ENCODE results near the gene B3GAT3.
"Not testable (repeated sequence)": the region's sequence is repeated elsewhere in the genome, so short reads cannot be mapped to it uniquely, and the experiment has no call there.

Gene B3GAT3

DNA sequence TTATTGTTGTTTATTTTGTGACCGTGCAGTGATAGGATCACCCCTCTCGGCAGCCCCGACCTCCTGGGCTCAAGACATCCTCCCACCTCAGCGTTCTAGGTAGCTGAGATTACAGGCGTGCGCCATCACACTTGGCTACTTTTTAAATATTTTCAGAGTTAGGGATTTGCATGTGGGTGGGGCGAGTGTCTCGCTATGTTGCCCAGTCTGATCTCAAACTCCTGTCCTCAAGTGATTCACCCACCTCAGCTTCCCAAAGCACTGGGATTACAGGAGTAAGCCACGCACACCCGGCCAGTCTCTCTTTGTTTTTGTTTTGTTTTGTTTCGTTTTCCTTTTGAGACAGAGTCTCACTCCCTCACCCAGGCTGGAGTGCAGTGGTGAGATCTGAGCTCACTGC lies 32.5 kb upstream of the B3GAT3 start:
- Histone ChIP-seq H3K27me3 (ENCODE audit: insufficient read depth, low read length, poor library complexity) (no peaks in the 10 kb centered on the region), H3K36me3 (ENCODE audit: insufficient read depth, low read length) (peaks cover 10% of the 10 kb centered on the region), H3K4me1 (ENCODE audit: insufficient read depth, low read length) (peaks cover 27% of the 10 kb centered on the region), H3K4me2 (ENCODE audit: insufficient read depth, low read length) (peak overlapping the region; percentile 20), H3K9me3 (ENCODE audit: insufficient read depth, low read length, severe bottlenecking) (no peaks in the 10 kb centered on the region), H2AFZ (ENCODE audit: low read depth, low read length) (peak overlapping the region; percentile 67), H3K4me3 (ENCODE audit: low read depth in 1 of 2, low read length in 2 of 2) (no peak overlapping the region), H3K79me2 (ENCODE audit: insufficient read depth, low read length) (peaks cover 31% of the 10 kb centered on the region), H4K20me1 (ENCODE audit: insufficient read depth, low read length) (no peaks in the 10 kb centered on the region), H3K27ac (ENCODE audit: low read length) (no peak overlapping the region), H3K9ac (ENCODE audit: low read depth, low read length) (peak overlapping the region; percentile 84)
- DNase-seq (no peak), ATAC-seq (ENCODE audit: insufficient read depth, low read depth) (no peak)
- TF ChIP-seq EZH2 (IDR thresholded peaks at IDR 0.05; ENCODE audit: borderline replicate concordance, low read depth, low read length, severe bottlenecking) = no peak
- TF ChIP-seq, protein P1, sequence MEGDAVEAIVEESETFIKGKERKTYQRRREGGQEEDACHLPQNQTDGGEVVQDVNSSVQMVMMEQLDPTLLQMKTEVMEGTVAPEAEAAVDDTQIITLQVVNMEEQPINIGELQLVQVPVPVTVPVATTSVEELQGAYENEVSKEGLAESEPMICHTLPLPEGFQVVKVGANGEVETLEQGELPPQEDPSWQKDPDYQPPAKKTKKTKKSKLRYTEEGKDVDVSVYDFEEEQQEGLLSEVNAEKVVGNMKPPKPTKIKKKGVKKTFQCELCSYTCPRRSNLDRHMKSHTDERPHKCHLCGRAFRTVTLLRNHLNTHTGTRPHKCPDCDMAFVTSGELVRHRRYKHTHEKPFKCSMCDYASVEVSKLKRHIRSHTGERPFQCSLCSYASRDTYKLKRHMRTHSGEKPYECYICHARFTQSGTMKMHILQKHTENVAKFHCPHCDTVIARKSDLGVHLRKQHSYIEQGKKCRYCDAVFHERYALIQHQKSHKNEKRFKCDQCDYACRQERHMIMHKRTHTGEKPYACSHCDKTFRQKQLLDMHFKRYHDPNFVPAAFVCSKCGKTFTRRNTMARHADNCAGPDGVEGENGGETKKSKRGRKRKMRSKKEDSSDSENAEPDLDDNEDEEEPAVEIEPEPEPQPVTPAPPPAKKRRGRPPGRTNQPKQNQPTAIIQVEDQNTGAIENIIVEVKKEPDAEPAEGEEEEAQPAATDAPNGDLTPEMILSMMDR (IDR thresholded peaks at IDR 0.05; ENCODE audit: borderline replicate concordance, extremely low read depth, low read length, poor library complexity, severe bottlenecking) = no peak

DNA sequence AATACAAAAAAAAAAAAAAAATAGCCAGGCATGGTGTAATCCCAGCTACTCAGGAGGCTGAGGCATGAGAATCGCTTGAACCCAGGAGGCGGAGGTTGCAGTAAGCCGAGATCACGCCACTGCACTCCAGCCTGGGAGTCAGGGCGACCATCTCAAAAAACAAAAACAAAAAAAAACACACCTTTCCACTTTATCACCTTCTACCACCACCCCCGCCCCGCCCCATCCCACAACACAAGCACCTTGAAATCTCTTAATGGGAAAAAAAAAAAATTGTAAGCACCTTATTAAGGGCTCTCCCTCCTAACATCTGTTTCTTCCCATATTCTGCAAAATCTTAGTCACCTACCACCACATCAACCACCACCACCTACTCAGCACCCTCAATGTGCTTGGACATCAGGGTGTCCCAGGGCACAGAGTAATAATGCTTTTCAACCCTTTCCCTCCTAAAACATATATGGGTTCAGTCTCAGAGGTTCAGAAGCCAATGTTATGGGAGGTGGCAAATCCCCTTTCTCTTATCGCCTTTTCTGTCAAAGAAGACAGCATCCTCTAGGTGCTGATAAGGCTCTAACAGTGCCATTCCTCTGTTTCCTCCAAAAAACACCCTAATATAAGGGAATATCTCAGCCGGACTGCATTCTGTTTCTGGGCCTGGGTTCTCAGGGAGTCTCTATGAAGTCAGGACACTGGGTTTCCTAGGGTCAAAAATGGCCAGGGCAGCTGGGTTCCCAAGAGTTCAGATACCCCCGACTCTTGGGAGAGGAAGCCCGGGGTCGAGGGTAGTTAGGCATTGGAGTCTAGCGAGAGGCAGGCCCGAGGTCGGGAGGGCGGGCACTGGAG lies 30.6 kb upstream of the B3GAT3 start:
- no peaks in the 10 kb centered on the region for H4K20me1 ChIP-seq (ENCODE audit: insufficient read depth, low read length)
- no peak for ATAC-seq (ENCODE audit: insufficient read depth, low read depth)
- no peaks in the 10 kb centered on the region for H3K9me3 ChIP-seq (ENCODE audit: insufficient read depth, low read length, severe bottlenecking)
- H2AFZ ChIP-seq (ENCODE audit: low read depth, low read length) = peak overlapping the region; percentile 87
- H3K79me2 ChIP-seq (ENCODE audit: insufficient read depth, low read length) = peaks cover 46% of the 10 kb centered on the region
- TF ChIP-seq EZH2 (IDR thresholded peaks at IDR 0.05; ENCODE audit: borderline replicate concordance, low read depth, low read length, severe bottlenecking) = no peak
- TF ChIP-seq, protein P1 (IDR thresholded peaks at IDR 0.05; ENCODE audit: borderline replicate concordance, extremely low read depth, low read length, poor library complexity, severe bottlenecking) = no peak
- peak overlapping the region; percentile 72 for H3K4me2 ChIP-seq (ENCODE audit: insufficient read depth, low read length)
- H3K4me3 ChIP-seq (ENCODE audit: low read depth in 1 of 2, low read length in 2 of 2) = peak overlapping the region; percentile 75 to 82
- peak overlapping the region; percentile 84 for H3K9ac ChIP-seq (ENCODE audit: low read depth, low read length)
- H3K4me1 ChIP-seq (ENCODE audit: insufficient read depth, low read length) = peaks cover 36% of the 10 kb centered on the region
- peak overlapping the region; percentile 88 for H3K27ac ChIP-seq (ENCODE audit: low read length)
- DNase-seq = no peak
- no peaks in the 10 kb centered on the region for H3K27me3 ChIP-seq (ENCODE audit: insufficient read depth, low read length, poor library complexity)
- H3K36me3 ChIP-seq (ENCODE audit: insufficient read depth, low read length) = peaks cover 27% of the 10 kb centered on the region

DNA sequence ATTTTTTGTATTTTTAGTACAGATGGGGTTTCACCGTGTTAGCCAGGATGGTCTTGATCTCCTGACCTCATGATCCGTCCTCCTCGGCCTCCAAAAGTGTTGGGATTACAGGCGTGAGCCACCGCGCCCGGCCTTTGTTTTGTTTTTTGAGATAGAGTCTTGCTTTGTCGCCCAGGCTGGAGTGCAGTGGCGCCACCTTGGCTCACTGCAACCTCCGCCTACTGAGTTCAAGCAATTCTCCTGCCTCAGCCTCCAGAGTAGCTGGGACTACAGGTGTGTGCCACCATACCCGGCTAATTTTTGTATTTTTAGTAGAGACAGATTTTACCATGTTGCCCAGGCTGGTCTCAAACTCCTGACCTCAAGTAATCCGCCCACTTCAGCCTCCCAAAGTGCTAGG lies 28.5 kb upstream of the B3GAT3 start:
- H2AFZ ChIP-seq (ENCODE audit: low read depth, low read length); H4K20me1 ChIP-seq (ENCODE audit: insufficient read depth, low read length); ATAC-seq (ENCODE audit: insufficient read depth, low read depth); H3K4me3 ChIP-seq (ENCODE audit: low read depth in 1 of 2, low read length in 2 of 2); H3K27me3 ChIP-seq (ENCODE audit: insufficient read depth, low read length, poor library complexity); H3K4me2 ChIP-seq (ENCODE audit: insufficient read depth, low read length); H3K9me3 ChIP-seq (ENCODE audit: insufficient read depth, low read length, severe bottlenecking); H3K27ac ChIP-seq (ENCODE audit: low read length); H3K9ac ChIP-seq (ENCODE audit: low read depth, low read length); DNase-seq: not testable (repeated sequence)
- H3K79me2 ChIP-seq (ENCODE audit: insufficient read depth, low read length) = peaks cover 59% of the 10 kb centered on the region
- H3K36me3 ChIP-seq (ENCODE audit: insufficient read depth, low read length) = peaks cover 27% of the 10 kb centered on the region
- peaks cover 48% of the 10 kb centered on the region for H3K4me1 ChIP-seq (ENCODE audit: insufficient read depth, low read length)

DNA sequence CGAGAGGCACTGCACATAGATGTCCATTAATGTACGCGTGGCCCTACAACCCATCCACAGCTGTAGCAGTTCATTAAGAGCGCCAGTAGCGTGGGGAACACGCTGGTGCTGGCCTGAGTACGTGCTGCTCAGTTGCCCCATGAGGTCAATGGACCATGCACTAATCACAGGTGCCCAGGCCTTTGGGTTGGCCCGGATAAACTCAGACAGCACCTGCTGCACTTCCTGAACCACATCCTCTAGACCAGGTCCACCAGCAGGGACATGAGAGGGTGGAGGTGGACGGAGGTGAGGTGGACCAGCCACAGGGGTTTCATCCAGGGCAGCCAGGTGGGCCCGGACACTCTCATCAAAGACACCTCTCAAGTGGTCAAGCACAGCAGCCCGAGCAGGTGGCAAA lies 27.7 kb upstream of the B3GAT3 start:
- no peak overlapping the region for H3K4me2 ChIP-seq (ENCODE audit: insufficient read depth, low read length)
- peaks cover 67% of the 10 kb centered on the region for H3K79me2 ChIP-seq (ENCODE audit: insufficient read depth, low read length)
- no peak for ATAC-seq (ENCODE audit: insufficient read depth, low read depth)
- H3K27me3 ChIP-seq (ENCODE audit: insufficient read depth, low read length, poor library complexity) = no peaks in the 10 kb centered on the region
- H3K9ac ChIP-seq (ENCODE audit: low read depth, low read length) = no peak overlapping the region
- no peaks in the 10 kb centered on the region for H3K9me3 ChIP-seq (ENCODE audit: insufficient read depth, low read length, severe bottlenecking)
- H3K36me3 ChIP-seq (ENCODE audit: insufficient read depth, low read length) = peaks cover 32% of the 10 kb centered on the region
- no peak for TF ChIP-seq EZH2 (IDR thresholded peaks at IDR 0.05; ENCODE audit: borderline replicate concordance, low read depth, low read length, severe bottlenecking)
- TF ChIP-seq, protein P1 (IDR thresholded peaks at IDR 0.05; ENCODE audit: borderline replicate concordance, extremely low read depth, low read length, poor library complexity, severe bottlenecking) = no peak
- no peak for DNase-seq
- no peak overlapping the region for H3K4me3 ChIP-seq (ENCODE audit: low read depth in 1 of 2, low read length in 2 of 2)
- H4K20me1 ChIP-seq (ENCODE audit: insufficient read depth, low read length) = peaks cover 7% of the 10 kb centered on the region
- no peak overlapping the region for H2AFZ ChIP-seq (ENCODE audit: low read depth, low read length)
- peaks cover 54% of the 10 kb centered on the region for H3K4me1 ChIP-seq (ENCODE audit: insufficient read depth, low read length)
- H3K27ac ChIP-seq (ENCODE audit: low read length) = no peak overlapping the region

Data from DND-41 (cell line).